Superior temporal gyrus (tissue), 1 donor: ENCODE data around the gene RAD52.
"Not testable (repeated sequence)": the region's sequence is repeated elsewhere in the genome, so short reads cannot be mapped to it uniquely, and the experiment has no call there.

Experiments
- DNase-seq: peaks from one replicate; pipeline ENCODE4 v3.0.0-alpha.2; 2016; ENCODE audit errors: extremely low spot score

RAD52 gene

DNA sequence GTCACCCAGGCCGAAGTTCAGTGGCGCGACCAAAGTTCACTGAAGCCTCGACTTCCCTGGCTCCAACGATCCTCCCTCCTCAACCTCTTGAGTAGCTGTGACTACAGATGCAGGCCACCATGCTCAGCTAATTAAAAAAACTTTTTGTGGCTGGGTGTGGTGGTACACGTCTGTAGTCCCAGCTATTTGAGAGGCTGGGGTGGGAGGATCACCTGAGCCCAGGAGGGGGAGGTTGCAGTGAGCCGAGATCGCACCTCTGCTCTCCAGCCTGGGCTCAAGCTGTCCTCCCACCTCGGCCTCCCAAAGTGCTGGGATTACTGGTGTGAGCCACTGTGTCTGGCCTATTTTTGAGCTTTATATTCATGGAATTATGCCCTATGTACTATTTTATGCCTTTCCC lies 18.1 kb upstream of the RAD52 start:
- no peak for DNase-seq

DNA sequence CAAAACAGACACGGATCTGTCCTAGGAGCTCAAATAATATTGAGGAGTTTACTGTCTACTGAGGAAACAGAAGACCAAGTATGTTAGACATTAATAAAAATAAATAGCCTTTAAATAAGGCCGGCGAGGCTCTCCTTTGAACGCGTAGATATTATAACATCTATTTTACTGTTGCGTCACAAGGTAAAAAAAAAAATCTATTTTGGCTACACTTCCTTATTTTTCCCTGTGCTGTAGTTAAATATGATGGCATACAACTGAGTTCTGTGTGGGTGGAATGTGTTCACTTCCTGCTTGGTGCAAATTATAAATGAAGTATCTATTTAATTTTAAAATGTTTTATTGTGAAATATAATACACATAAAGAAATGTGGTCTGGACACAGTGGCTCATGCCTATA lies 17.2 kb upstream of the RAD52 start:
- DNase-seq, result no peak

DNA sequence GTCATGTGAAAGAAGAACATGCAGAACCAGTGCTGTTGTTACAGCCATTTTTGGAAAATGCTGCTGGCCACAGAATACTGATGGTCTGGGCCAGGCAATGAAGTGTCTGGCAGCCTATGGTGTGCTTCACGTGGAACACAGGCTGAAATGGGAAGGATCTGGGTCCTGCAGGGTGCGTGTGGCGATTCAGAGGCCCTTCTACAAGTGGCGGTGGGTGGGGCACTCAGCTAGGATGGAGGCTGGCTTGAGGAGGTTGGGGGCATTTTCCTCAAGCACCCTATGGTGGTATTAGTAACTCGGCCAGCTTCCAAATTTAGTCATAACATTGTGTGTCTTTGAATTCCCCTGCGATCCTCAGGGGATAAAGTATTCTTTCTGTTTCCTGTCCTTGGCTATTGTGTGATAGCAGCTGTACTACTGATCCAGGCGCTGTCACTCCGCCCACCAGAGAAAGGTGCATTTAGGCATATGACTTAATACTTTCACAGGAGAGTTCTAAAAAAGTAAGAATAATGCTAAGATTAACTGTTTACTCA lies 9.2 kb upstream of the RAD52 start:
- no peak for DNase-seq

DNA sequence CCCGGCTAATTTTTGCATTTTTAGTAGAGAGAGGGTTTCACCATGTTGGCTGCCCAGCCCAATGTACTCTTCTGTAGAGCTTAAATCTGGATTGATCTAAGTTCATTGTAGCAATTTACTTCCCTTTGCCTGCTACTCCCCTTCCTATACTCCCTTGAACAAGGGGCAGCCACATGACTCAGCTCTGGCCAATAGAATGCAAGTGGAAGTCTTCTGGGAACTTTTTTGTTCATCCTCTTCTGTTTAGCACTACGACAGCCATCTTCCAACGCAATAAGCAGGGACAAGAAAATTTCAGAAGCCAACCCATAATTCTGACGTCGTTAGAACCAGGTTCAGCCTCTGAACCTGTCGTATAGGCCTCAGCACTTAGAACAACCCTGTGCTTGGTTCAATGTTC lies 6.4 kb upstream of the RAD52 start:
- no peak for DNase-seq

DNA sequence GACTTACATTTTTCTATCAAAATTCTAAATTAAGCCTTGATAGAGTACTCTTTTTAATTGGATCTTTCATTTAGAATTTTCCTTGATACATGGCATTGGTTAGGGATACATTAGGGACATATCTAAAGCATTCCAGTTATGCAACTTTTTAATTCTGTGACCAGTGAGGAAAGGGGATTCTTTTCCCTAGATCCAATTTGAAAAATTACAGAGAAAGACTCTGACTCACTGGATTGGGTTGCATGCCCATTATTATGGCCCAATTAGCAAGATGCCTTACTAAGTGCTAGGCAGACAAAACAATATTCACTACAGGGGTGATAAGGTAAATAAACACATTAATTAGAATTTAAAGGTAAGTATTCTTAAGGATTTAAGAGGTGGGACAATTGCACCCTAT lies 5.2 kb upstream of the RAD52 start:
- DNase-seq, result no peak

DNA sequence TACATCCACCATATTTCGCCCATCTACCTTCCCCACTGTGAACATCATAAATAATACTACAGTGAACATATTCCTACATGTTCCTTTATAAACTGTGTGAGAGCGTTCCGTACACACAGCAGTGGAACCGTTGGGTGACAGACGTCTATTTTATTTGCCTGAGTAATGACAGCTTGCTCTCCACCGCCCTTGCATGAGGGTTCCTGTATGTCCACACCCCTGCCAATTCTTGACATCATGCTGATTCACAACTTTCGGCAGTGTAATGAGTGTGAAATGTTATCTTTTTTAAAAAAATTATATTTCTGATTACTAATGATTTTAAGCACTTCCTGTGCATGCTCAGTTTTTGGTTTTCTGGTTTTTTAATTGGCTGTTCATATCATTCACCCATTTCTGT lies 4.3 kb upstream of the RAD52 start:
- DNase-seq, result no peak

DNA sequence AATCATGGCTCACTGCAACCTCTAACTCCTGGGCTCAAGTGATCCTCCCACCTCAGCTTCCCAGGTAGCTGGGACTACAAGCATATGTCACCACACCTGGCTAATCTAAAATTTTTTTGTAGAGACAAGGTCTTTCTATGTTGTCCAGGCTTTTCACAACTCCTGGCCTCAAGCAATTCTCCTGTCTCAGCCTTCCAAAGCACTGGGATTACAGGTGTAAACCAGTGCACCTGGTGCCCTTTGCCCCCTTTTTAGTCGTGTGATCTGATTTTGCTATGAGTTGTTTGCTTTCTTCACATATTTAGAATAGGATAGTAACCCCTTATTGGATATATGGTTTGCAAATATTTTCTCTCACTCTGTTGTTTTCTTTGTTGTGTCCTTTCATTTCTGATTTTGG lies 1.7 kb upstream of the RAD52 start:
- no peak for DNase-seq

DNA sequence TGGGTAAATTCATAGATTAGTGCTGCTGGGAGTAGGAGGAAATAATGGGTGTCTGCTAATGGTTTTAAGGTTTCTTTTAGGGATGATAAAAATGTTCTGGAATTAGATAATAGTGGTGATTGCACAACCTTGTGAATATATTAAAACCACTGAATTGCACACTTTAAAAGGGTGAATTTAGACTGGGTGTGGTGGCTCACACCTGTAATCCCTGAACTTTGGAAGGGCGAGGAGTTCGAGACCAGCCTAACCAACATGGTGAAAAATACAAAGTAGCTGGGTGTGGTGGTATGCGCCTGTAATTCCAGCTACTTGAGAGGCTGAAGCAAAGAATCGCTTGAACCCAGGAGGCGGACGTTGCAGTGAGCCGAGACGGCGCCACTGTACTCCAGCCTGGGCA lies 1.3 kb downstream of the RAD52 start:
- DNase-seq, result no peak

DNA sequence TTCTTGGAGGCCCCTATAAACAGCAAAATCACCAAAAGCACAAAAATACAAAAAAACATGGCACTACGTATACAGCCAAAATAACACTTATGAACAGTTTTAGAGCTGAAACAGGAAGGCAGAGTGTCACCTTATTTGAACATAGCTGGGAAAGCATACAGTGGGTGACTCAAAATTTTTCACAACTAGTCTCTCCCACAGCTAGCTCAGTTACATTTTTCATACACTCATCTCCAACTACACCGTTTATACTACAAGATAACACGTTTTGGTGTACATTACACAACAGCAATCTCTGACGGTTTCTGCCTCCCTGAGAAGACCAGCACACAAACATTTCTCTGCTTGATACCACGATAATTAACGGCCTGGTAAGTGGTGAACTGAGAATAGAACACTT lies 2.9 kb downstream of the RAD52 start:
- DNase-seq, result peak; percentile 44

DNA sequence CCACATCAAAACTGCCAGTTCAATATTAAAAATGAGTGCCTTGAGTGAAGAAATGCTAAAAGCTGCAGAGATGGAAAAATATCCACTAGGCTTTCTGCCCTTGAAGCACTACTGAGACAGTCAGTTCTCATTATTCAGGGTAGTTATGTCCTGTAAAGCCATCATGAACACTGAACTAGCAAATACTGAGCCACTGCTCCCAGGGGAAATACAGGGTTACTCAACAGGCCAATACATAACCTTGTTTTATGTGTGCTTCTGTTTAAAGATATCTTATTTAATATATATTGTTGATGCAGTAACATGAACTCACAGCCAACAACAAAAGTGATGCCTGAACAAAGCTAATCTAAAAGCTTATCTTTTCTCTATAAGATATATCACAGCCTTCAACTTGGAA lies 3.3 kb downstream of the RAD52 start:
- no peak for DNase-seq

DNA sequence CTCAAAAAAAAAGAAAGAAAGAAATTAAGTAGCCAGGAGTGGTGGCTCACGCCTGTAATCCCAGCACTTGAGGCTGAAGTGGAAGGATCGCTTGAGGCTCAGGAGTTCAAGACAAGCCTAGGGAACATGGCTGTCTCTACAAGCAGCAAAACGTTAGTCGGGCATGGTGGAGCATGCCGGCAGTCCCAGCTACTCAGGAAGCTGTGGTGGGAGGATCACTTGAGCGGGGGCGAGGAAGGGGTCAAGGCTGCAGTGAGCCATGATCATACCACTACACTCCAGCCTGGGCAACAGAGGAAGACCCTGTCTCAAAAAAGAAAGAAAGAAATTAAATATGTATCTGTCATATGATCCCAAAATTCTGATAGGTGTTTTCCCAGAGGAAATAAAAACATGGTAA lies 5.3 kb downstream of the RAD52 start:
- no peak for DNase-seq

DNA sequence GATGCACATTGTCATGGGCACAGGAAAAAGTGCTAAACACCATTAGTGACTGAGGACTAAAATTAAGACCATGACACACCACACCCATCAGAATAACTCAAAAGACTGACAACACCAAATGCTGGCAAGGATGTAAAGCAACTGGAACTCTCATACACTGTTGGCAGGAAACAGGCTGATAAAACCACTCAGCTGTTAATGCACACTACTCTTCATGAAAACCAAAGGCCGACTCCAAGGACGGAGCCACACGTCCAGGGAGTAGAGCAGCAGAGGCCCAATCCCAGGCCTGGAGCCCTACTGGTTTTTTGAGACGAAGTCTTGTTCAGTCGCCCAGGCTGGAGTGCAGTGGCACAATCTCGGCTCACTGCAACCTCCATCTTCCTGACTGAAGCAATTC lies 6.4 kb downstream of the RAD52 start:
- DNase-seq, result no peak

DNA sequence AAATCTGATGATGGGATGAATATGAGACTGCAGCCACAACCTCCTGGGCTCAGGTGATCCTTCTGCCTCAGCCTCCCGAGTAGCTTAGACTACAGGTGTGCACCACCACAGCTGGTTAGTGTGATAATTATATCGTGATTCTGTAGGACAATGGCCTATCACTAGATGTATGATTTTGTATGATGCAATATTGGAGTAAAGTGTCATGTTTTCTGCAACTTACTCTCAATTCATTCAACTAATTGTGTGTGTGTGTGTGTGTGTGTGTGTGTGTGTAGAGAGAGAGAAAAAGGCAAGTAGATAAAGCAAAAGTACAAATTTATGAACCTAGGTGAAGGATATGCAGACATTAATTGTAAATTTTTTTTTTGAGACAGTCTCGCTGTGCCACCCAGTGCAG lies 10.7 kb downstream of the RAD52 start:
- no peak for DNase-seq

DNA sequence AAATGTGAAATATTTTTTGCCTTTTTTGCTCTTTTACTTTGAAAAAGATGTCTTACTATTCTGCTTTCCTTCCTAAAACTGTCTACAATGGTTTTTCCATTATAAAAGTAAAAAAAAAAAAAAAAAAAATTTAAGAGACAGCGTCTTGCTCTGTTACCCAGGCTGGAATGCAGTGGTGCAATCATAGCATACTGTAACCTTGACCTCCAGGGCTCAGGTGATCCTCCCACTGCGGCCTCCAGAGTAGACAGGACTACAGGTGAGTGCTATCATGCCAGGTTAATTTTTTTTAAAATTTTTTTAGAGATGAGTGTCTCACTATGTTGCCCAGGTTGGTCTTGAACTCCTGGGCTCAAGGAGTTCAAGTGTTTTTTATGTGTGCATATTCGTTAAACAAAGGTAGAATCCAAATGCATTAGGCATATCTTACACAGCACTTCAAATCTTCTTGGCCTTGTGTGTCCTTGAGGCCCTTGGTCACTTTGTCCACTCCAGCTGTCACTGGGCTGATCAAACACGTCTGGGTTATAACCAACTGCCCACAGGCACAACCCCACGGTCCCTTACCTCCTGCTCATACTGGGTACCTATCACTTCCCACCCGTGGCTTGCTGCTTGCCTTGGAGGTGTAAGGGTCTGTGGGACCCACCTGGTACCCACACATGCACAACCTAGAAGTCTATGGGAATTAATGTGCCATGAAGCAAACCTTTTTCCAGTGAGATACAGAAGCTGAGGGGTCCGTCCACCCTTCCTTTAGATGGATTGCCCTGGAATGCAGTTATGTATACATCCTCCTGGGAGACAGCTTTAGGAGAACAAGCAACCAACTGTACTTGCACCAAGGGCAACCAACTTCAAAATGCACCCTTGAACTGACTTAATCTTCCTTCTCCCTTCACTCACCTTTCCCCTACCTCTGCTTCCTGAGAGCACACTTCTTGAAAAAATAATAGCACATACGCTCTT lies 12.8 kb downstream of the RAD52 start:
- no peak for DNase-seq

DNA sequence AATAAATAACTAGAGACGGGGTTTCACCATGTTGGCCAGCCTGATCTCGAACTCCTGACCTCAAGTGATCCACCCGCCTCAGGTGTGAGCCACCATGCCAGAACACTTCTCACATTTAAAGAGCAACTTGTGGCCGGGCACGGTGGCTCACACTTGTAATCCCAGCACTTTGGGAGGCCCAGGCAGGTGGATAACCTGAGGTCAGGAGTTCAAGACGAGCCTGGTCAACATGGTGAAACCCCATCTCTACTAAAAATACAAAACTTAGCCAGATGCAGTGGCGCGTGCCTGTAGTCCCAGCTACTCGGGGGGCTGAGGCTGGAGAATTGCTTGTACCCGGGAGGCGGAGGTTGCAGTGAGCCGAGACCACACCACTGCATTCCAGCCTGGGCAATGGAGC lies 13.6 kb downstream of the RAD52 start:
- DNase-seq, result not testable (repeated sequence)

DNA sequence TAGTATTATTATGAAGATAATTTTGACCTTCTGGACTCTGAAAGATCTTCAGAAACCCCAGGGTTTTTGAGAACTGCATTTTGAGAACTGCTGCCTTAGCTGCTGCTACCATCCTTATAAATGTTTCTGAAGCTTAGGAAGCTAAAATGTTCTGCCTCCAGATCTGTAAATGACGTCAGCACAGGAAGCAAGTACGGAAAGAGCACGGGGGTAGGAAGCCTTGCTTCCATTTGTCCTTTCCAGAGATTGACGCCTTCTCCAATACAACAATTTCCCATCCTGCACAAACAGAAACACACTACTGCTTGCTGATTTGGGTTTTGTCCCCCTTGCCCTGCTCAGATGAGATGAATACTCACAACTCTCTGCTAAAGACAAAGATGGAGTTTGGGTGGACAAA lies 17.9 kb downstream of the RAD52 start:
- no peak for DNase-seq

DNA sequence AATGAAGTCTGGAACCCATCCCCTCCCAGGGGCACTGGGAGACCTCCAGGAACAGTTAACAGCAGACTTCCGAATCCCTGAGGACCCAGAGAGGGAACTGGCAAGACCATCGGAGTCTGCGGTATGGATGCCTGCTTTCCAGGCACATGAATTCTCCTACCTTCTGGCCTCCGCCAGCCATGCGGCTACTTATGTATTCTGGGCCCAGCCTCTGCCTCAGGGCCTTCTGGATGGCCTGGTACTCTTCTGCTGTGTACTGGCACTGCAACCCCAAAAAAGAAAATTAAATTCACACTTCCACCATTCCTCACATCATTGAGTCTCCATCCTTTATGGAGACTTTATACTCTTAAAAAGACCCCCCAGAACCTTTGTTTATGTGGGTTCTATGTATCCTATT lies 18.4 kb downstream of the RAD52 start:
- no peak for DNase-seq

DNA sequence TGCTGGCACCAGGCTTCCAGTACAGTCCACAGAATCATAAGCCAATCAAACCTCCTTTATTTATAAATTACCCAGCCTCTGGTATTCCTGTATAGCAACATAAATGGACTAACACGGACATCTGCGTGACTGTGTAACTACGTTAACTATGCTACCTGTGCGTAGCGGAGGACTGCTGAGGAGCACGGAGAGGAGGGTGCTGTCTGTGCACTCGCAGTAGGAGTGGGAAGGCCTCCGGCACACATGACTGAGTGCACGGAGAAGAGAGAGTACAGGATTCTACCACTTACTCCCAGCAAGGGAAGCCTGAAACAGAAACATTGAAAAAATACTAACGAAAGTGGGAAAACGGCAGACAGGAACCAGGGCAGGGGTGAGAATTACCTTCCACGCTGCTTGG lies 22.9 kb downstream of the RAD52 start:
- DNase-seq, result no peak

DNA sequence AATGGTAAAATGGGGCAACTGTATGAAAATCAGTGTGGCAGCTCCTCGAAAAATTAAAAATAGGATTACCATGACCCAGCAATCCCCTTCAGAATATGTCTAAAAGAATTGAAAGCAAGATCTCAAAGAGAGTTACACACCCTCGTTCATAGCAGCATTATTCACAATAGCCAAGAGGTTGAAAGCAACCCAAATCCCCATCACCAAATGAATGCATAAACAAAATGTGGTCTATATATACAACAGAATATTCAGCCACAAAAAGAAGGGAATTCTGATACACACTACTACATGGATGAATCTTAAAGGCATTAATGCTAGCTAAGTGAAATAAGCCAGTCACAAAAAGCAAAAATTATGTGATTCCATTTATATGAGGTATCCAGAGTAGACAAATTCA lies 27.2 kb downstream of the RAD52 start:
- DNase-seq, result no peak

DNA sequence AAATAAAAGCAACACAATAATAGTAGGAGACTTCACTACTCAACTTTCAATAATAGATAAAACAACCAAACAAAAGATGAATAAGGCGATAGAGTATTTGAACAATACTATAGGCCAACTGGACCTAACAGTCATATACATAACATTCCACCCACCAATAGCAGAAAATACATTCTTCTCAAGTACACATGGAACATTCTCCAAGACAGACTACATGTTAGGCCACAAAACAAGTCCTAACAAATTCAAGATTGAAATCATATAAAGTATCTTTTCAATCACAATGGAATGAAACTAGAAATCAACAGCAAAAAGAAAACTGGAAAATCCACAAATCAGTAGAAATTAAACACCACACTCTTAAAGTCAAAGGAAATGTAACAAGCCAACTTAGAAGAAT lies 28.8 kb downstream of the RAD52 start:
- no peak for DNase-seq

DNA sequence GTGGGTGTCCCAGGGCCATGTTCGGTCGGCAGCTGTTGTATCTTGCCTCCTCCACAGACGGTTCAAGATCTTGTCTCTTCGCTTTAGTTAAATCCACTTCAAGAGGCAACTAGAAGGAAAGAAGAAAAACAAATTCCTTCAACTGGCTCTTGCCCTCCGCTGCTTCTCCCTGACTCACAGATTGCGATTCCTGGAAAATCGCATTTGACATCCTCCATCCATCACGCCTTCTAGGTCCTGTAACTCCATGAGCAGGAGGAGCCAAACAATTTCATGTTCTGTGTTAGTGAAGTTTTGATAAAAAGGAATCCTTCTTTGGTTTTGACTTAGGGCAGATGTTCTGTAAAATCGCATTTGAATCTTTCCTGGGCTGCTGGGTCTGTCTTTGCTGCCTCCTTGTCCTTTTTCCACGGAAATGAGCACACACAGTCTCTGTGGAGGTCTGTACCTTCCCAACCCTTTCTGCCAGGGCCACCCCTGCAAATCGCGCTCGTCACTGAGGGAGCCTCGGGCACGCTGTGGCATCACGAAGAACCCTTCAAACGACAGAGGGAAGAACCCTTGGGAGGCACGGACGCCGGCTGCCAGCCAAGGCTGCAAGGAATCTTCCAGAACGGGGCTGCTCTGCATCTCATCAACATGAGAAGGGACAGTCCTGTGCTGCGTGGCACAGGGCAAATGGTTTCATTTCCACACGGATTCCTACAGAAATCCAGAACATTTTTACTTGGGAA lies 32.6 kb downstream of the RAD52 start:
- no peak for DNase-seq

DNA sequence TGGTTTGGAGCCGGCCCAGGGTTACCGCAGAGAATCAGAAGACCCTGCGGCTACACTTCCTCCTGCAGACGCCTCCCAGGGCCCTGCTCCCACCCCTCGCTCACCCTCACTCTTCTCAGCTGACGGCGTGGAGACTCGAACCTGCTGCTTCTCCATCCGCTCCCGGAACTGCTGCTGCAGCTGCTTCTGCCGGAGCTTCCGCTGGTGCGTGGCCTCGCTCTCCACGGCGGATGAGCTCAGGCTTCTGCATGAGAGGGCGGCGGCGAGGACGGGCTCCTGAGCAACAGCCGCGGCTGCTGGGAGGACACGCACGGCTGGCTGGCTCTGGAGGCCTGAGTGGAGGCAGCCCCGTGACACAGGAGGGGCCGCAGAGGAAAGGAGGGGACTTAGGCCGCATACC lies 33.3 kb downstream of the RAD52 start:
- no peak for DNase-seq

DNA sequence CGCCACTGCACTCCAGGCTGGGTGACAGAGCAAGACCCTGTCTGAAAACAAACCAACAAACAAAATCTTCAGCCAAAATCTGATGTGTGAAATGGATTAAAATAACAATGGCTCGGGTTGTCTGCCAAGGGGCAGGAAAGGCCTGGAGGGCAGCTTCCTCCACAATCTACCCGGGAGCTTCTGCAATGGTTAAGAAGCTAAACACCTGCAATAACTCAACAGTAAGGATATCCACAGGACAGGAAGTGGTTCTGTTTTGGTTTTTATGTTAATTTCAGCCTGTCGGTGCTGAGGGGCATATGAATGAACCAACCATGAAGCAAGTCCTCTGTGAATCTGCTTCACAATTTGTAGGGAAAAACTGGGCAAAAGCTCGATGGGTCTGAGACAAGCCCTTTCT lies 34.4 kb downstream of the RAD52 start:
- DNase-seq, result no peak
